GM12878 (cell line): Measurements from ENCODE around the gene TTLL3.

ENCODE experiments used
- MTA2 ChIP-seq: fragments of 450-650 bp; IDR thresholded peaks from 2 replicates; pipeline ENCODE4 v1.6.1; 2016; ENCODE audit warnings: low read depth, mild to moderate bottlenecking, moderate library complexity
- SIX5 ChIP-seq: IDR thresholded peaks from 2 replicates; pipeline ENCODE4 v1.6.1; 2011; ENCODE audit warnings: mild to moderate bottlenecking, low read depth, low read length, moderate library complexity; ENCODE audit not compliant: severe bottlenecking
- STAT1 ChIP-seq: fragments of 450-650 bp; conservative IDR thresholded peaks from 2 replicates; pipeline ENCODE4 v1.6.1; 2014; ENCODE audit warnings: antibody characterized with exemption, mild to moderate bottlenecking
- TF ChIP-seq, protein P1 (sequence below): IDR thresholded peaks from 2 replicates; pipeline ENCODE4 v1.6.1; 2011; ENCODE audit warnings: borderline replicate concordance, low read depth, mild to moderate bottlenecking, moderate library complexity, low read length; ENCODE audit not compliant: insufficient read depth, poor library complexity, severe bottlenecking

DNA sequence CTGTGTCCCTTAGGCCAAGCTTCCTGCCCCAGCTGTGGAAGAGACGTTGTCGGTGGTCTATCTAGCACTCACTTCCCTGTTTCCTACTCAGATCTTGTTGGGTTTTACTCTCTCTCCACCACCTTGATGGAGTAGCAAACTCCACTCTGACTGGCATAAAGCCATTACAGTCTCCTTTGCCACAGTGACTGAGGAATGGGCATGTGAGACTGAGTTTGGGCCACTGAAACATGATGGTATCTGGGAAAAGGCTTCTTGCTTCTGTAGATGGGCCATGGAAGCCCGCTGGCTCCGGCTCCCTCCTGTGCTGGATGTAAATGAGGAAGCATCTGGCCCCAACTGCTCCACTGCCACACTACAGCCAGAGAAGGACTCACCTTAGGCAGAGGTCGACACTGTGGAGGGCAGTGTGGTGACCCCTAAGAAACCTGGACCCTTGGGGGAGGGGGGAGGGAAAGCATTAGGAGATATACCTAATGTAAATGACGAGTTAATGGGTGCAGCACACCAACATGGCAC lies 30.9 kb upstream of the TTLL3 start:
- TF ChIP-seq SIX5 (no peak), MTA2 (no peak), STAT1 (no peak)
- TF ChIP-seq, protein P1, sequence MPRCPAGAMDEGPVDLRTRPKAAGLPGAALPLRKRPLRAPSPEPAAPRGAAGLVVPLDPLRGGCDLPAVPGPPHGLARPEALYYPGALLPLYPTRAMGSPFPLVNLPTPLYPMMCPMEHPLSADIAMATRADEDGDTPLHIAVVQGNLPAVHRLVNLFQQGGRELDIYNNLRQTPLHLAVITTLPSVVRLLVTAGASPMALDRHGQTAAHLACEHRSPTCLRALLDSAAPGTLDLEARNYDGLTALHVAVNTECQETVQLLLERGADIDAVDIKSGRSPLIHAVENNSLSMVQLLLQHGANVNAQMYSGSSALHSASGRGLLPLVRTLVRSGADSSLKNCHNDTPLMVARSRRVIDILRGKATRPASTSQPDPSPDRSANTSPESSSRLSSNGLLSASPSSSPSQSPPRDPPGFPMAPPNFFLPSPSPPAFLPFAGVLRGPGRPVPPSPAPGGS: no peak
